GM23338 (cell line): Measurements from ENCODE around the gene ADCK2. TPM values are rescaled to one million over a fixed set of nuclear protein-coding genes. Genes with fewer than 3 reads are reported as not detected.

ENCODE experiments used
- ATAC-seq: fragments of 200-7000 bp; cut with Tn5 transposase; 3 replicates; pipeline ENCODE4 v1.9.1; 2020
- DNase-seq: peaks from one replicate; pipeline ENCODE4 v3.0.0-alpha.2; 2015; ENCODE audit warnings: low spot score
- H2AFZ ChIP-seq: fragments of 200-600 bp; sonication (generic); 2 replicates; pipeline ENCODE4 v1.8.0; 2016; ENCODE audit warnings: antibody characterized with exemption, mild to moderate bottlenecking, moderate library complexity
- H3F3A ChIP-seq: fragments of 200-600 bp; sonication (generic); replicated peaks from 2 replicates; pipeline ENCODE4 v1.8.0; 2017; ENCODE audit warnings: antibody characterized with exemption, mixed run types, low read depth
- H3K27ac ChIP-seq: fragments of 200-600 bp; sonication (generic); 2 replicates; pipeline ENCODE4 v1.6.1; 2016; ENCODE audit warnings: low read depth
- H3K27me3 ChIP-seq: fragments of 200-600 bp; sonication (generic); 2 replicates; pipeline ENCODE4 v1.8.0; 2016; ENCODE audit warnings: mild to moderate bottlenecking, mixed run types, moderate library complexity; ENCODE audit not compliant: insufficient read depth
- H3K36me3 ChIP-seq: fragments of 200-600 bp; sonication (generic); 2 replicates; pipeline ENCODE4 v1.8.0; 2016; ENCODE audit warnings: mild to moderate bottlenecking; ENCODE audit not compliant: insufficient read depth
- H3K4me1 ChIP-seq: fragments of 200-600 bp; sonication (generic); 2 replicates; pipeline ENCODE4 v1.8.0; 2016; ENCODE audit warnings: mild to moderate bottlenecking, moderate library complexity; ENCODE audit not compliant: insufficient read depth
- H3K4me2 ChIP-seq: fragments of 200-600 bp; sonication (generic); 2 replicates; pipeline ENCODE4 v1.7.1; 2017; ENCODE audit warnings: mixed run types
- H3K4me3 ChIP-seq: fragments of 200-600 bp; sonication (generic); 2 replicates; pipeline ENCODE4 v1.6.1; 2016; ENCODE audit warnings: mixed run types
- H3K79me2 ChIP-seq: fragments of 200-600 bp; sonication (generic); replicated peaks from 2 replicates; pipeline ENCODE4 v1.8.0; 2017; ENCODE audit warnings: mild to moderate bottlenecking; ENCODE audit not compliant: insufficient read depth
- H3K9me2 ChIP-seq: fragments of 200-600 bp; sonication (generic); 2 replicates; pipeline ENCODE4 v1.8.0; 2017; ENCODE audit not compliant: insufficient read depth
- H4K20me1 ChIP-seq: fragments of 200-600 bp; sonication (generic); replicated peaks from 2 replicates; pipeline ENCODE4 v1.8.0; 2017; ENCODE audit warnings: mild to moderate bottlenecking; ENCODE audit not compliant: insufficient read depth
- H3K27ac Mint-ChIP-seq: 2 replicates; pipeline ENCODE4 v1.8.0; 2020; ENCODE audit warnings: inconsistent platforms, mild to moderate bottlenecking, moderate library complexity, mixed read lengths
- H3K27me3 Mint-ChIP-seq: 3 replicates; pipeline ENCODE4 v1.8.0; 2022; ENCODE audit warnings: low read depth, mild to moderate bottlenecking, moderate library complexity, mixed read lengths, inconsistent platforms; ENCODE audit not compliant: insufficient read depth, poor library complexity
- H3K36me3 Mint-ChIP-seq: 3 replicates; pipeline ENCODE4 v1.8.0; 2021; ENCODE audit warnings: low read depth, mild to moderate bottlenecking, inconsistent platforms, moderate library complexity, mixed read lengths
- H3K4me1 Mint-ChIP-seq: 3 replicates; pipeline ENCODE4 v1.8.0; 2020; ENCODE audit warnings: mild to moderate bottlenecking, inconsistent platforms, mixed read lengths
- H3K4me3 Mint-ChIP-seq: 3 replicates; pipeline ENCODE4 v1.8.0; 2021; ENCODE audit warnings: moderate library complexity, mild to moderate bottlenecking, inconsistent platforms, mixed read lengths
- H3K9me3 Mint-ChIP-seq: 3 replicates; pipeline ENCODE4 v1.8.0; 2020; ENCODE audit warnings: moderate library complexity, mild to moderate bottlenecking, inconsistent platforms, mixed read lengths
- EZH2 ChIP-seq: fragments of 200-600 bp; sonication (generic); IDR thresholded peaks from one replicate; pipeline ENCODE4 v1.8.0; 2017; ENCODE audit warnings: antibody characterized with exemption, mild to moderate bottlenecking, low read depth; ENCODE audit not compliant: unreplicated experiment
- EZH2phosphoT487 ChIP-seq: fragments of 200-600 bp; sonication (generic); IDR thresholded peaks from one replicate; pipeline ENCODE4 v1.8.1; 2018; ENCODE audit warnings: antibody characterized with exemption; ENCODE audit not compliant: unreplicated experiment
- JUNB ChIP-seq: IDR thresholded peaks from one replicate; pipeline ENCODE4 v1.6.1; 2016; ENCODE audit warnings: antibody characterized with exemption; ENCODE audit not compliant: unreplicated experiment
- NANOG ChIP-seq: IDR thresholded peaks from 2 replicates; pipeline ENCODE4 v1.6.1; 2016; ENCODE audit warnings: antibody characterized with exemption, borderline replicate concordance
- POLR2AphosphoS5 ChIP-seq: IDR thresholded peaks from 2 replicates; pipeline ENCODE4 v1.6.1; 2016; ENCODE audit warnings: antibody characterized with exemption, low read depth
- ZNF114 ChIP-seq: fragments of 250-450 bp; sonication (Bioruptor Pico); IDR thresholded peaks from 2 replicates; pipeline ENCODE4 v1.5.0; 2020; ENCODE audit warnings: mild to moderate bottlenecking, moderate library complexity
- polyA plus RNA-seq: library from polyadenylated mRNA; unstranded; fragments of >200 nt; fragmentation: Nextera tagmentation; extraction: Ambion mirVana; gene quantifications from 2 replicates; pipeline ENCODE4 v1.2.1, GENCODE V29; 2016
- total RNA-seq: library from RNA; depleted of rRNA; stranded (reverse); fragments of >200 nt; shearing (Covaris generic); gene quantifications from 2 replicates; pipeline ENCODE4 v1.2.3, GENCODE V29; 2014
- TF ChIP-seq, protein P1 (sequence below): fragments of 250-450 bp; sonication (Bioruptor Pico); IDR thresholded peaks from 2 replicates; pipeline ENCODE4 v1.5.0; 2020; ENCODE audit warnings: mild to moderate bottlenecking, moderate library complexity
- TF ChIP-seq, protein P2 (sequence below): IDR thresholded peaks from one replicate; pipeline ENCODE4 v1.6.1; 2018; ENCODE audit warnings: antibody characterized with exemption; ENCODE audit not compliant: unreplicated experiment
- TF ChIP-seq, protein P3 (sequence below): IDR thresholded peaks from 2 replicates; pipeline ENCODE4 v1.6.1; 2016; ENCODE audit warnings: antibody characterized with exemption

ADCK2 gene
- total and polyA plus RNA-seq, 2 experiments from 2014 or later = 4.7 to 14.4 TPM

DNA sequence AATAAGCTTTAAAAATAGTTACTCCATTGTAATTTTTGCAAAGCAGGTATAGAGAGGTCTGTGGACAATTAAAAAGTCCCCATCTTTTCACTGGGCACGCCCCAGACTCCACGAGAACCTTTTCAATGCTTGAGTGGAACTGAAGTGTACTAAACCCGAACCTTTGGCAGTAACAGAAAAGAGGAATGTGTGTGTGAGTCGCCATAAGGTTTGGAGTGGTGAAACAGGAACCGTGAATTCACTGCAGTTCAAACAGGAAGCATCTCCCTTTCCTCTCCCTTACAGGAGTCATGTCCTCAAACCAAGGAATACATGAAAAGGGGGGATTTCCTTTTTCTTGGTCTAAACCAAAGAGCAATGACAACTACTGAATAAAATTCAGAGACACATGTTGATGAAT, 47.0 kb downstream of the ADCK2 start (continued):
- TF ChIP-seq, protein P1, sequence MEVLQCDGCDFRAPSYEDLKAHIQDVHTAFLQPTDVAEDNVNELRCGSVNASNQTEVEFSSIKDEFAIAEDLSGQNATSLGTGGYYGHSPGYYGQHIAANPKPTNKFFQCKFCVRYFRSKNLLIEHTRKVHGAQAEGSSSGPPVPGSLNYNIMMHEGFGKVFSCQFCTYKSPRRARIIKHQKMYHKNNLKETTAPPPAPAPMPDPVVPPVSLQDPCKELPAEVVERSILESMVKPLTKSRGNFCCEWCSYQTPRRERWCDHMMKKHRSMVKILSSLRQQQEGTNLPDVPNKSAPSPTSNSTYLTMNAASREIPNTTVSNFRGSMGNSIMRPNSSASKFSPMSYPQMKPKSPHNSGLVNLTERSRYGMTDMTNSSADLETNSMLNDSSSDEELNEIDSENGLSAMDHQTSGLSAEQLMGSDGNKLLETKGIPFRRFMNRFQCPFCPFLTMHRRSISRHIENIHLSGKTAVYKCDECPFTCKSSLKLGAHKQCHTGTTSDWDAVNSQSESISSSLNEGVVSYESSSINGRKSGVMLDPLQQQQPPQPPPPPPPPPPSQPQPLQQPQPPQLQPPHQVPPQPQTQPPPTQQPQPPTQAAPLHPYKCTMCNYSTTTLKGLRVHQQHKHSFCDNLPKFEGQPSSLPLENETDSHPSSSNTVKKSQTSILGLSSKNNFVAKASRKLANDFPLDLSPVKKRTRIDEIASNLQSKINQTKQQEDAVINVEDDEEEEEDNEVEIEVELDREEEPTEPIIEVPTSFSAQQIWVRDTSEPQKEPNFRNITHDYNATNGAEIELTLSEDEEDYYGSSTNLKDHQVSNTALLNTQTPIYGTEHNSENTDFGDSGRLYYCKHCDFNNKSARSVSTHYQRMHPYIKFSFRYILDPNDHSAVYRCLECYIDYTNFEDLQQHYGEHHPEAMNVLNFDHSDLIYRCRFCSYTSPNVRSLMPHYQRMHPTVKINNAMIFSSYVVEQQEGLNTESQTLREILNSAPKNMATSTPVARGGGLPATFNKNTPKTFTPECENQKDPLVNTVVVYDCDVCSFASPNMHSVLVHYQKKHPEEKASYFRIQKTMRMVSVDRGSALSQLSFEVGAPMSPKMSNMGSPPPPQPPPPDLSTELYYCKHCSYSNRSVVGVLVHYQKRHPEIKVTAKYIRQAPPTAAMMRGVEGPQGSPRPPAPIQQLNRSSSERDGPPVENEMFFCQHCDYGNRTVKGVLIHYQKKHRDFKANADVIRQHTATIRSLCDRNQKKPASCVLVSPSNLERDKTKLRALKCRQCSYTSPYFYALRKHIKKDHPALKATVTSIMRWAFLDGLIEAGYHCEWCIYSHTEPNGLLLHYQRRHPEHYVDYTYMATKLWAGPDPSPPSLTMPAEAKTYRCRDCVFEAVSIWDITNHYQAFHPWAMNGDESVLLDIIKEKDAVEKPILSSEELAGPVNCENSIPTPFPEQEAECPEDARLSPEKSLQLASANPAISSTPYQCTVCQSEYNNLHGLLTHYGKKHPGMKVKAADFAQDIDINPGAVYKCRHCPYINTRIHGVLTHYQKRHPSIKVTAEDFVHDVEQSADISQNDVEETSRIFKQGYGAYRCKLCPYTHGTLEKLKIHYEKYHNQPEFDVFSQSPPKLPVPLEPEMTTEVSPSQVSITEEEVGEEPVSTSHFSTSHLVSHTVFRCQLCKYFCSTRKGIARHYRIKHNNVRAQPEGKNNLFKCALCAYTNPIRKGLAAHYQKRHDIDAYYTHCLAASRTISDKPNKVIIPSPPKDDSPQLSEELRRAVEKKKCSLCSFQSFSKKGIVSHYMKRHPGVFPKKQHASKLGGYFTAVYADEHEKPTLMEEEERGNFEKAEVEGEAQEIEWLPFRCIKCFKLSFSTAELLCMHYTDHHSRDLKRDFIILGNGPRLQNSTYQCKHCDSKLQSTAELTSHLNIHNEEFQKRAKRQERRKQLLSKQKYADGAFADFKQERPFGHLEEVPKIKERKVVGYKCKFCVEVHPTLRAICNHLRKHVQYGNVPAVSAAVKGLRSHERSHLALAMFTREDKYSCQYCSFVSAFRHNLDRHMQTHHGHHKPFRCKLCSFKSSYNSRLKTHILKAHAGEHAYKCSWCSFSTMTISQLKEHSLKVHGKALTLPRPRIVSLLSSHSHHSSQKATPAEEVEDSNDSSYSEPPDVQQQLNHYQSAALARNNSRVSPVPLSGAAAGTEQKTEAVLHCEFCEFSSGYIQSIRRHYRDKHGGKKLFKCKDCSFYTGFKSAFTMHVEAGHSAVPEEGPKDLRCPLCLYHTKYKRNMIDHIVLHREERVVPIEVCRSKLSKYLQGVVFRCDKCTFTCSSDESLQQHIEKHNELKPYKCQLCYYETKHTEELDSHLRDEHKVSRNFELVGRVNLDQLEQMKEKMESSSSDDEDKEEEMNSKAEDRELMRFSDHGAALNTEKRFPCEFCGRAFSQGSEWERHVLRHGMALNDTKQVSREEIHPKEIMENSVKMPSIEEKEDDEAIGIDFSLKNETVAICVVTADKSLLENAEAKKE = no peak
- TF ChIP-seq POLR2AphosphoS5 = no peak
- TF ChIP-seq EZH2 = no peak

DNA sequence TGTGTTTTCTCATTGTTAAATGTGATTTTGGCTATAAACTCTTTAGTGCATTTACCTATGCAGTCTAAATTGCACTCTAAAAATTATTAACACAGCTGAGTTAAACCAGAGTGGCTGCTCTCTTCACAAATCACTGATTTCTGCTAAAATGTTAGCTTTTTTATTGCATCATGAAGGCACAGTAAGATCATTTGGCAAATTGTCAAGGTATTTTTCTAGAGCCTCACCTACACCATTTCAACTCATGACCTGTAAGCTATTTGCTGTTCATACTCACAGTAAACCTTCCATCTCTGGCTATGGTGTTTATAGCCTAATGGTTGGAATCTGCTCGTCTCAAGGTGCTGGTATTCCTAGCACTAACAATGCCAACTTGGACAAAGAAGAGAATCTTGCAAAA, 49.5 kb downstream of the ADCK2 start:
- 0 out of 2 replicates have a peak overlapping the region, but pooled peaks have one; percentile 56 for H3K27ac ChIP-seq
- Mint-ChIP-seq H3K27me3 (peaks cover 2% of the 10 kb centered on the region), H3K4me1 (no peaks in the 10 kb centered on the region), H3K36me3 (no peaks in the 10 kb centered on the region), H3K9me3 (no peaks in the 10 kb centered on the region), H3K27ac (no peak overlapping the region), H3K4me3 (no peak overlapping the region)
- no peaks in the 10 kb centered on the region for H3F3A ChIP-seq
- H3K9me2 ChIP-seq = no peaks in the 10 kb centered on the region
- H3K4me1 ChIP-seq = no peaks in the 10 kb centered on the region
- no peak for DNase-seq
- H2AFZ ChIP-seq = no peak overlapping the region
- ATAC-seq = no peak
- H4K20me1 ChIP-seq = no peaks in the 10 kb centered on the region
- no peaks in the 10 kb centered on the region for H3K27me3 ChIP-seq
- no peaks in the 10 kb centered on the region for H3K36me3 ChIP-seq
- H3K79me2 ChIP-seq = no peaks in the 10 kb centered on the region
- no peak overlapping the region for H3K4me3 ChIP-seq
- TF ChIP-seq, protein P2, sequence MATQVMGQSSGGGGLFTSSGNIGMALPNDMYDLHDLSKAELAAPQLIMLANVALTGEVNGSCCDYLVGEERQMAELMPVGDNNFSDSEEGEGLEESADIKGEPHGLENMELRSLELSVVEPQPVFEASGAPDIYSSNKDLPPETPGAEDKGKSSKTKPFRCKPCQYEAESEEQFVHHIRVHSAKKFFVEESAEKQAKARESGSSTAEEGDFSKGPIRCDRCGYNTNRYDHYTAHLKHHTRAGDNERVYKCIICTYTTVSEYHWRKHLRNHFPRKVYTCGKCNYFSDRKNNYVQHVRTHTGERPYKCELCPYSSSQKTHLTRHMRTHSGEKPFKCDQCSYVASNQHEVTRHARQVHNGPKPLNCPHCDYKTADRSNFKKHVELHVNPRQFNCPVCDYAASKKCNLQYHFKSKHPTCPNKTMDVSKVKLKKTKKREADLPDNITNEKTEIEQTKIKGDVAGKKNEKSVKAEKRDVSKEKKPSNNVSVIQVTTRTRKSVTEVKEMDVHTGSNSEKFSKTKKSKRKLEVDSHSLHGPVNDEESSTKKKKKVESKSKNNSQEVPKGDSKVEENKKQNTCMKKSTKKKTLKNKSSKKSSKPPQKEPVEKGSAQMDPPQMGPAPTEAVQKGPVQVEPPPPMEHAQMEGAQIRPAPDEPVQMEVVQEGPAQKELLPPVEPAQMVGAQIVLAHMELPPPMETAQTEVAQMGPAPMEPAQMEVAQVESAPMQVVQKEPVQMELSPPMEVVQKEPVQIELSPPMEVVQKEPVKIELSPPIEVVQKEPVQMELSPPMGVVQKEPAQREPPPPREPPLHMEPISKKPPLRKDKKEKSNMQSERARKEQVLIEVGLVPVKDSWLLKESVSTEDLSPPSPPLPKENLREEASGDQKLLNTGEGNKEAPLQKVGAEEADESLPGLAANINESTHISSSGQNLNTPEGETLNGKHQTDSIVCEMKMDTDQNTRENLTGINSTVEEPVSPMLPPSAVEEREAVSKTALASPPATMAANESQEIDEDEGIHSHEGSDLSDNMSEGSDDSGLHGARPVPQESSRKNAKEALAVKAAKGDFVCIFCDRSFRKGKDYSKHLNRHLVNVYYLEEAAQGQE = no peak
- no peak for TF ChIP-seq NANOG
- TF ChIP-seq, protein P3, sequence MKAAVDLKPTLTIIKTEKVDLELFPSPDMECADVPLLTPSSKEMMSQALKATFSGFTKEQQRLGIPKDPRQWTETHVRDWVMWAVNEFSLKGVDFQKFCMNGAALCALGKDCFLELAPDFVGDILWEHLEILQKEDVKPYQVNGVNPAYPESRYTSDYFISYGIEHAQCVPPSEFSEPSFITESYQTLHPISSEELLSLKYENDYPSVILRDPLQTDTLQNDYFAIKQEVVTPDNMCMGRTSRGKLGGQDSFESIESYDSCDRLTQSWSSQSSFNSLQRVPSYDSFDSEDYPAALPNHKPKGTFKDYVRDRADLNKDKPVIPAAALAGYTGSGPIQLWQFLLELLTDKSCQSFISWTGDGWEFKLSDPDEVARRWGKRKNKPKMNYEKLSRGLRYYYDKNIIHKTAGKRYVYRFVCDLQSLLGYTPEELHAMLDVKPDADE = no peak
- no peak for TF ChIP-seq EZH2phosphoT487
- TF ChIP-seq ZNF114 (CRISPR knock-in tag) = no peak
- no peak for TF ChIP-seq JUNB
- TF ChIP-seq EZH2 = no peak
- no peak overlapping the region for H3K4me2 ChIP-seq
